NB4 (cell line): ENCODE results near the gene CTIF.

Experiments used
- DNase-seq: peaks from one replicate; pipeline ENCODE4 v3.0.0; 2010; ENCODE audit warnings: low read depth
- H3K4me3 ChIP-seq: one replicate; pipeline ENCODE4 v1.5.1; 2011; ENCODE audit warnings: mild to moderate bottlenecking, low read depth, low read length, moderate library complexity
- CTCF ChIP-seq: IDR thresholded peaks from one replicate; pipeline ENCODE4 v1.5.1; 2012; ENCODE audit warnings: low read depth, low read length
- MAX ChIP-seq: IDR thresholded peaks from 2 replicates; pipeline ENCODE4 v1.6.1; 2011; ENCODE audit warnings: low read depth, low read length
- MYC ChIP-seq: IDR thresholded peaks from 2 replicates; pipeline ENCODE4 v1.6.1; 2011; ENCODE audit warnings: low read depth, low read length
- POLR2A ChIP-seq: IDR thresholded peaks from 2 replicates; pipeline ENCODE4 v1.6.1; 2011; ENCODE audit warnings: mild to moderate bottlenecking; ENCODE audit not compliant: insufficient read length; ENCODE audit errors: extremely low read depth

CTIF gene

DNA sequence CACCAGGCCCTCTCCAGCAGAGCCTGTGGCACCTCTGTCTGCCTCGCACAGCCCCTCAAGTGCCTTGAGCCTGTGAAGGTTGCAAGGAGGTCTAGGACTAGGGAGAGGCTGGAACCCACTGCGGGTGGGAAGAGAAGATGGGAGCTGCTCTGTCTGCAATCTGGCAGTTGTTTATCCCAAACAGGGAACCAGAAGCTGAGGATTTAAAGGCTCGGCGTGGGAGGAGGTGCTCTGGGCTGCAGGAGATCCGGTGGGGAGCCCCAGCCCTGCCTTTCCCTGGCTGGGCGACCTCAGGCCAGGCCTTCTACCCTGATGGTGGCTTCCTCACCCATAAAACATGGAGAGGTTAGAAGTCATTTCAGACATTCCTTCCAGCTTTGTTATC is 237.8 kb downstream of the CTIF start:
- TF ChIP-seq MYC = no peak
- no peak for TF ChIP-seq CTCF
- no peak for TF ChIP-seq POLR2A
- no peak for TF ChIP-seq MAX
- DNase-seq = no peak
- no peak overlapping the region for H3K4me3 ChIP-seq

DNA sequence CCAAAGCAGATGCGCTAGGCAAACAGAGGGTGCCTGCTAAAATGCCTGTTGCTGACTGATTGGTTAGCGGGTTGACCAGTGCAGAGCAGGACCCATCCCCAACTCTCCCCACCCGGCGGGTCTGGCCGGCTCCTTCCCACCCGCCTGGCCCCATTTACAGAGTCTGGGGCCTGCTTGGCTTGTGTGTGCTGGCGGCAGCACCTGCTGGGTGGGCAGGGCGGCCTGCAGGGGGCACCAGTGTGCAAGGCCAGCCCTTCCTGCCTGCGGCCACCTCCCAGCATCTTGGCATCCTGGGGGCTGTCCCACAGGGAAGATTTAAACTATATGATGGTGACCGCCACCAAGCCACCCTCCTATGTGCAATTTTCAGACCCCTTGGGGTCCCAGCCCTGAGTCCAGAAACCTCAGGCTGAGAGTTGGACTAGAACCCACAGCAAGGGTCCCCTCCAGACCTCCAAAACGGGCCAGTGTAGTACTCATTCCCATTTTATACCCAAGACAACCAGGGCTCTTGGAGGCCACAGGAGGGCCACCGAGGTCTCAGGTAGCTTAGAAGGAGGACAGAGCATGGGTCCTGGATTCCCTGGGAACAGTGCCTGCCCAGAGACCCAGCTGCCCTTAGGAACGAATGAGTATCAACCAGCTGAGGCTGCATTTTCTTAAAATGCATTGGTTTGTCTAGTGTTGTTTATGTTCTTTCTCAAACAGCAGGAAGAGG is 238.4 kb downstream of the CTIF start:
- DNase-seq = peak; percentile 73
- peak; percentile 81 for TF ChIP-seq CTCF
- TF ChIP-seq MAX = no peak
- H3K4me3 ChIP-seq = no peak overlapping the region

DNA sequence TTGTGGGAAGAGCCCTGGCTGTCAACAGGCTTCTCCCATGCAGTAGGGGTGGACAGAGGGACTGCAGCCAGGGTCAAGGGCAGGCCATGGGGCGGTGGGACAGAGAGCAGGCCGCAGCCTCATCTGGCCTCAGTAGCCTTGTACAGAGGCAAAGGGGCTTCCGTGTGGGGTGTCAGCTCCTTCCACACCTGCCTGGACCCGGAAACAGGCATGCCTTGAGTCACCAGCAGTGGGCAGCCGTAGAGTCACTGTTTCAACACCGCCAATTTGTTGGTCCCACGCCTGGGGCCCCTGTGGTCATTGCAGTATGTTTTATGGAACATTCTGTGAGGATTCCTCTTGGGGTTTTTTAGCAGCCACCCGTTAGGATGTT is 238.9 kb downstream of the CTIF start:
- TF ChIP-seq MAX = no peak
- TF ChIP-seq MYC = no peak
- no peak for TF ChIP-seq CTCF
- no peak for TF ChIP-seq POLR2A
- no peak overlapping the region for H3K4me3 ChIP-seq
- DNase-seq = peak; percentile 19

- DNase-seq = no peak
- no peak overlapping the region for H3K4me3 ChIP-seq
- no peak for TF ChIP-seq MYC
- TF ChIP-seq MAX = no peak
- TF ChIP-seq CTCF = no peak
- no peak for TF ChIP-seq POLR2A
Observed at GRCh38 chr18:48778344-48779011, 239.6 kb downstream of the CTIF start.

DNA sequence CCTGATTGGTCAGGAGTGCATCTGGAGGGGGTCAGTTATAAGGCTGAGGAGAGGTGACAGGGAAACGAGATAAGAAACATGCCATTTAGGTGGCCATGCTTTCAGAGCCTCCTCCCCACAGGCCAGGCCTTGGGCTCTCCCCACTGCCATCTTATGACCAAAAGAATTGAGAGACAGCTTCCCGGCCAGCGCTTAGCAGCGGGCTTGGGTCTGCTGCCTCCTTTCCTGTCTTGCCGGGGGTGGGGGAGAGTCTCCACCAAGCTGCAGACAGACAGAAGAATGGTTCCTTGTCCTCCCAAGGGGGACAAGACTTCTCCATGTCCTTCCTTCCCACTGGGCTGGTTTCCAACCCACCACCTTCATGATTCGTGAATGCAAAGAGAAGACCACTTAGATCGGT is 240.6 kb downstream of the CTIF start:
- H3K4me3 ChIP-seq = no peak overlapping the region
- DNase-seq = no peak
- no peak for TF ChIP-seq POLR2A
- TF ChIP-seq MAX = no peak
- no peak for TF ChIP-seq MYC
- TF ChIP-seq CTCF = no peak
